Measurements from ENCODE around the gene AGAP1.

DNA sequence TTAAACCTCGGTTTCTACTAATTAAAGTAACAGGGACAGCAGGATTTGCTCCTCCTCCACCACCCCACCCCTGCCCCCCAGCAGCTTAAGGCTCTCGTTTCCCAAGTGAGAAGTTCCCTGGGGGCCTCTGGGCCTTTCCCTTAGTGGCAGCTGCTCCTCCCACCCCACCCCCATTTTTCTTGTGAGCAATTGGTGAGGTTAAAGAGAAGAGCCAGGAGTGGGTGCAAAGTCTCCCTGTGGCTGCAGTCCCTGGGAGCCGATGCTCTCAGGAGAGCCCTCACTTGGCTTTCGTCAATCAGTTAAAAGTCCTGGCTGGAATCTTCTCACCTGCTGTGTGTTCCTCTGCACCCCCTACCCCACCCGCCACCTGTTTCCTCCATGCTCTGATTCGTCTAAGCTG, 48.7 kb upstream of the AGAP1 start:
- no peak for TF ChIP-seq POLR2A (IDR thresholded peaks at IDR 0.05)
- TF ChIP-seq, protein P1, sequence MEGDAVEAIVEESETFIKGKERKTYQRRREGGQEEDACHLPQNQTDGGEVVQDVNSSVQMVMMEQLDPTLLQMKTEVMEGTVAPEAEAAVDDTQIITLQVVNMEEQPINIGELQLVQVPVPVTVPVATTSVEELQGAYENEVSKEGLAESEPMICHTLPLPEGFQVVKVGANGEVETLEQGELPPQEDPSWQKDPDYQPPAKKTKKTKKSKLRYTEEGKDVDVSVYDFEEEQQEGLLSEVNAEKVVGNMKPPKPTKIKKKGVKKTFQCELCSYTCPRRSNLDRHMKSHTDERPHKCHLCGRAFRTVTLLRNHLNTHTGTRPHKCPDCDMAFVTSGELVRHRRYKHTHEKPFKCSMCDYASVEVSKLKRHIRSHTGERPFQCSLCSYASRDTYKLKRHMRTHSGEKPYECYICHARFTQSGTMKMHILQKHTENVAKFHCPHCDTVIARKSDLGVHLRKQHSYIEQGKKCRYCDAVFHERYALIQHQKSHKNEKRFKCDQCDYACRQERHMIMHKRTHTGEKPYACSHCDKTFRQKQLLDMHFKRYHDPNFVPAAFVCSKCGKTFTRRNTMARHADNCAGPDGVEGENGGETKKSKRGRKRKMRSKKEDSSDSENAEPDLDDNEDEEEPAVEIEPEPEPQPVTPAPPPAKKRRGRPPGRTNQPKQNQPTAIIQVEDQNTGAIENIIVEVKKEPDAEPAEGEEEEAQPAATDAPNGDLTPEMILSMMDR (IDR thresholded peaks at IDR 0.05) = no peak

All from heart left ventricle (tissue), 13 donors.